HepG2 (cell line): ENCODE data around the gene OGFOD3. TPM values are rescaled to one million over a fixed set of nuclear protein-coding genes. Genes with fewer than 3 reads are reported as not detected.

Source experiments
- ARNTL ChIP-seq: sonication (generic); formaldehyde crosslinking; IDR thresholded peaks from 2 replicates; pipeline ENCODE4 v1.4.0; 2020; ENCODE audit warnings: mild to moderate bottlenecking, missing genetic modification reagents
- KLF12 ChIP-seq: sonication (generic); formaldehyde crosslinking; IDR thresholded peaks from 2 replicates; pipeline ENCODE4 v1.4.0; 2020; ENCODE audit warnings: missing genetic modification reagents, borderline replicate concordance
- ZFP36 ChIP-seq: fragments of 150-350 bp; IDR thresholded peaks from 2 replicates; pipeline ENCODE4 v1.6.1; 2018; ENCODE audit warnings: borderline replicate concordance, low read length, low read depth; ENCODE audit not compliant: partially characterized antibody
- polyA plus RNA-seq, 8 experiments: library from polyadenylated mRNA; depleted of rRNA in 3 of 8; stranded (reverse) in 7 of 8; unstranded in 1 of 8; fragments of >200 nt; fragmentation: Illumina TruSeq in 4 of 8; extraction: Trizol in 4 of 8; gene quantifications; 2 replicates each; pipeline versions ENCODE4 v1.2.1 to v1.2.3, GENCODE V29; 2011 to 2016; ENCODE audit warnings: low read depth in 4 of 8, missing spikeins in 1 of 8, mixed read lengths in 1 of 8; ENCODE audit not compliant: insufficient read depth in 1 of 8
- total RNA-seq, 5 experiments: library from RNA; depleted of rRNA; stranded (reverse); fragments of >200 nt; fragmentation: Illumina TruSeq; extraction: Trizol; gene quantifications; 2 replicates each; pipeline ENCODE4 v1.2.3, GENCODE V29; 2016; ENCODE audit warnings: low read depth in 1 of 5
- TF ChIP-seq, protein P1 (sequence below): sonication (generic); formaldehyde crosslinking; IDR thresholded peaks from 2 replicates; pipeline ENCODE4 v1.9.0; 2022; ENCODE audit warnings: missing genetic modification reagents, mild to moderate bottlenecking, borderline replicate concordance
- TF ChIP-seq, protein P2 (sequence below): sonication (generic); formaldehyde crosslinking; IDR thresholded peaks from 2 replicates; pipeline ENCODE4 v1.4.0; 2020; ENCODE audit warnings: missing genetic modification reagents, borderline replicate concordance

The OGFOD3 gene
- total and polyA plus RNA-seq, 2 of the 13 experiments (the other 11 are each of a cell fraction or from before 2014, with no cell fraction given): 40.0 to 42.1 TPM

DNA sequence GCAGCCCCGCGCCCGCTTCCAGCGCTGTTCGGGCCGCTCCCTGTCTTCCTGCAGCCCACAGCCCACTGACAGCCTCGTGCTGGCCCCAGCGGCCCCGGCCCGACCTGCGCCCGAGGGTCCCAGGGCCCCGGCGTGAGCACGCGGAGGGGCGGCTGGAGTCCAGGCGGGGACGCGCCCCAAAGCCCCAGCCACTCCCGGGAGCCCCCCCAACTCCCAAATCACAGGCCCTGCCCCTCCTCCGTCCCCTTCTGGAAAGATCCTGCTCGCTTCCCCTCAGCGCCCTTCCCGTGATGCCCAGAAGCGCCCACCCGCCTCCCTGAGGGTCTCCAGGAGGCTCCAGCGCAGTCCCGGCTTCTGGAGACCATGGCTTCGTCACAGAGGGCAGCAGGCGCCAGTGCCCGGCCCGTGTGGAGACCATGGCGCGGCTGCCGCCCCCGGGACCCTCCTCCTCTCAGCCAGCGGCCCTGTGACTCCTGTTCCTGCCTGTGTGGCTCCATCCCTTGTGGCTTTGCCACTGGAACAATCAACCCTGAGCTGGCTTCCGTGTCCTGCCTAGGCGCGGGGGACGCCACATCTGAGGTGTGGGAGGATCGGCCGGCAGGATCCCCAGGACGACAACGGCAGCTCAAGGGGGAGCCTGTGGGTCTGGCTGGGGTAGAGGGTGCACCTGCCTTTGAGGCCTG is 42.9 kb downstream of the OGFOD3 start (continued):
- TF ChIP-seq, protein P1, sequence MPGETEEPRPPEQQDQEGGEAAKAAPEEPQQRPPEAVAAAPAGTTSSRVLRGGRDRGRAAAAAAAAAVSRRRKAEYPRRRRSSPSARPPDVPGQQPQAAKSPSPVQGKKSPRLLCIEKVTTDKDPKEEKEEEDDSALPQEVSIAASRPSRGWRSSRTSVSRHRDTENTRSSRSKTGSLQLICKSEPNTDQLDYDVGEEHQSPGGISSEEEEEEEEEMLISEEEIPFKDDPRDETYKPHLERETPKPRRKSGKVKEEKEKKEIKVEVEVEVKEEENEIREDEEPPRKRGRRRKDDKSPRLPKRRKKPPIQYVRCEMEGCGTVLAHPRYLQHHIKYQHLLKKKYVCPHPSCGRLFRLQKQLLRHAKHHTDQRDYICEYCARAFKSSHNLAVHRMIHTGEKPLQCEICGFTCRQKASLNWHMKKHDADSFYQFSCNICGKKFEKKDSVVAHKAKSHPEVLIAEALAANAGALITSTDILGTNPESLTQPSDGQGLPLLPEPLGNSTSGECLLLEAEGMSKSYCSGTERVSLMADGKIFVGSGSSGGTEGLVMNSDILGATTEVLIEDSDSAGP (CRISPR knock-in tag): peak; percentile 60; the same call in 1 of the 2 replicates
- TF ChIP-seq, protein P2, sequence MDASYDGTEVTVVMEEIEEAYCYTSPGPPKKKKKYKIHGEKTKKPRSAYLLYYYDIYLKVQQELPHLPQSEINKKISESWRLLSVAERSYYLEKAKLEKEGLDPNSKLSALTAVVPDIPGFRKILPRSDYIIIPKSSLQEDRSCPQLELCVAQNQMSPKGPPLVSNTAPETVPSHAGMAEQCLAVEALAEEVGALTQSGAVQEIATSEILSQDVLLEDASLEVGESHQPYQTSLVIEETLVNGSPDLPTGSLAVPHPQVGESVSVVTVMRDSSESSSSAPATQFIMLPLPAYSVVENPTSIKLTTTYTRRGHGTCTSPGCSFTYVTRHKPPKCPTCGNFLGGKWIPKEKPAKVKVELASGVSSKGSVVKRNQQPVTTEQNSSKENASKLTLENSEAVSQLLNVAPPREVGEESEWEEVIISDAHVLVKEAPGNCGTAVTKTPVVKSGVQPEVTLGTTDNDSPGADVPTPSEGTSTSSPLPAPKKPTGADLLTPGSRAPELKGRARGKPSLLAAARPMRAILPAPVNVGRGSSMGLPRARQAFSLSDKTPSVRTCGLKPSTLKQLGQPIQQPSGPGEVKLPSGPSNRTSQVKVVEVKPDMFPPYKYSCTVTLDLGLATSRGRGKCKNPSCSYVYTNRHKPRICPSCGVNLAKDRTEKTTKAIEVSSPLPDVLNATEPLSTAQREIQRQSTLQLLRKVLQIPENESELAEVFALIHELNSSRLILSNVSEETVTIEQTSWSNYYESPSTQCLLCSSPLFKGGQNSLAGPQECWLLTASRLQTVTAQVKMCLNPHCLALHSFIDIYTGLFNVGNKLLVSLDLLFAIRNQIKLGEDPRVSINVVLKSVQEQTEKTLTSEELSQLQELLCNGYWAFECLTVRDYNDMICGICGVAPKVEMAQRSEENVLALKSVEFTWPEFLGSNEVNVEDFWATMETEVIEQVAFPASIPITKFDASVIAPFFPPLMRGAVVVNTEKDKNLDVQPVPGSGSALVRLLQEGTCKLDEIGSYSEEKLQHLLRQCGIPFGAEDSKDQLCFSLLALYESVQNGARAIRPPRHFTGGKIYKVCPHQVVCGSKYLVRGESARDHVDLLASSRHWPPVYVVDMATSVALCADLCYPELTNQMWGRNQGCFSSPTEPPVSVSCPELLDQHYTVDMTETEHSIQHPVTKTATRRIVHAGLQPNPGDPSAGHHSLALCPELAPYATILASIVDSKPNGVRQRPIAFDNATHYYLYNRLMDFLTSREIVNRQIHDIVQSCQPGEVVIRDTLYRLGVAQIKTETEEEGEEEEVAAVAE (CRISPR knock-in tag): no peak
- TF ChIP-seq KLF12 (CRISPR knock-in tag): no peak
- no peak for TF ChIP-seq ZFP36
- TF ChIP-seq ARNTL (CRISPR knock-in tag): 0 out of 2 replicates have a peak, but pooled peaks have one; percentile 4
- TF ChIP-seq, all 625 proteins: peak for 24
